ENCODE measurements around the gene GABARAPL2.
"Not testable (repeated sequence)": the region's sequence is repeated elsewhere in the genome, so short reads cannot be mapped to it uniquely, and the experiment has no call there.

The GABARAPL2 gene, protein sequence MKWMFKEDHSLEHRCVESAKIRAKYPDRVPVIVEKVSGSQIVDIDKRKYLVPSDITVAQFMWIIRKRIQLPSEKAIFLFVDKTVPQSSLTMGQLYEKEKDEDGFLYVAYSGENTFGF

DNA sequence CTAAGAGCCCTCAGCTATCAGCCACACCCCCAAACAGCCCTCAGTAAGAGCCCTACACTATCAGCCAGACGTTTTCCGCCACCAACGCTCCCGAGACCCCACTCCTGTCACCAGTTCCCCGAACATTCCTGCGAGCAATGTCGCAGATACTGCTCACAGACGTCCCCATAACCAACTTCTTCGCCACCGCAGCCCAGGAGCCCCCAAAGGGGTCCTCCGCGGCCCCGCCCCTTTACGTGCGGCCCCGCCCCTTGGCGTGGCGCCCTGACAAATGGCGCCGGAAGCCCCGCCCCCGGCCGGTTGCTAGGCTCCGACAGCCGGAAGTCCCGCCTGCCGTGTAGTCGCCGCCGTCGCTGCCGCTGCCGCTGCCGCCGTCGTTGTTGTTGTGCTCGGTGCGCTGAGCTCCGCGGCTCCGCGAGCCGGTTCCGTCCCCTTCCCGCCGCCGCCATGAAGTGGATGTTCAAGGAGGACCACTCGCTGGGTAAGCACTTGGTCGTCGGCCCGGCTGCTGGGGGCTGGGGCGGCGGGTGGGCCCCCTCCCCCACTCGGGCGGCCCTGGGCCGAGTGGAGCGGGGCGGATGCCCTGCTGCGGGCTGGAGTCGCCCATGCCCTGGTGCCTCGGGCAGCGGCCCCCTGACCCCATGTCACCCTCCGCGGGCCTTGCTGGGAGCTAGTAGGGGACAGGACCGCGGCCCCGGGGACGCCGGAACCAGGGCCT lies at the start of gene GABARAPL2:
TSS of gene GABARAPL2 (plus strand) at position 340 of the 718 bp plus-strand sequence. CDS start at position 448, 108 bp downstream.
- peak; percentile 76 to 80 for DNase-seq (ENCODE audit: low read depth in 2 of 2, low spot score in 1 of 2)

DNA sequence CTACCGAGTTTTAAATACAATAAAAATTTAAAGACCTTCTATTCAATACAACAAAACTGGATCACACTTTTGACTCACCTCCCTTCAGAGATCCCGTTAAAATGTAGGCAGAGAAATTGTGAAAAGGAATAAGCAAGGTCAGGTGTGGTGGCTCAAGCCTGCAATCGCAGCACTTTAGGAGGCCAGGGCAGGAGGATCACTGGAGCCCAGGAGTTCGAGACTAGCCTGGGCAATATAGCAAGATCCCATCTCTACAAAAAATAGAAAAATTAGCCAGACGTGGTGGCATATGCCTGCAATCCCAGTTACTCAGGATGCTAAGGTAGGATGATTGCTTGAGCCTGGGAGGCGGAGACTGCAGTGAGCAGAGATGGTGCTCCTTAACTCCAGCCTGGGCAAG lies 47.0 kb upstream of the GABARAPL2 start:
- DNase-seq (ENCODE audit: low read depth in 2 of 2, low spot score in 1 of 2) = no peak

DNA sequence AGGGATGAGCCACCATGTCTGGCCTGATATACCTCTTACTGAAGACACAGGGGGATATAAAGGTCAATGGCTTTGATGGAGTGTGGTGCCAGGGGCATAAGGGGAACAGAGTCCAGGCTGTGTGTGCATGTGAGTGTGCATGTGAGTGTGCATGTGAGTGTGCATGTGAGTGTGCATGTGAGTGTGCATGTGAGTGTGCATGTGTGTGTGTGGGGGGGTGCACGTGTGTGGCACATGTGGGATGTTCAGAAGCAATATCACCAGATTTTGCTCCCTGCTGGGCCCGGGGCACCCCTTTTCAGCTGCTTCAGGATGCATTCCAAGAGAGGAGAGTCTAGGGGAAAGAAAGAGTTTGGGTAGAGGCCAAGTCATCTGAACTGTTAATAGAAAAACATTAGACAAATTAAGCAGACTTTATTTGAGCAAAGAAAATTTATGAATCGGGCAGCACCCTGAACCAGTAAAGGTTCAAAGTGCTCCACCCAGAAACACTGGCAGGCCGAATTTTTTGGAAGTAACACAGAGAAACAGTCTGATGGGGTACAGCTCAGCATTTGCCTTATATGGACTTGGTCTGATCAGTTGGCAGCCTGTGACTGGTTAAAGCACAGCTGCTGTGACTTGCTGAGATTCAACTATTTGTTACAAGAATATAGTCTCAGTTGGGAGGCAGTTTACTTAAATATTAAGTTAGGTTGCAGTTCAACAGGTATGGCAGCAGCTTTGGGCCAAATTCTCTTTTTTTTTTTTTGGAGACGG lies 40.0 kb upstream of the GABARAPL2 start:
- DNase-seq (ENCODE audit: low read depth in 2 of 2, low spot score in 1 of 2) = no peak

DNA sequence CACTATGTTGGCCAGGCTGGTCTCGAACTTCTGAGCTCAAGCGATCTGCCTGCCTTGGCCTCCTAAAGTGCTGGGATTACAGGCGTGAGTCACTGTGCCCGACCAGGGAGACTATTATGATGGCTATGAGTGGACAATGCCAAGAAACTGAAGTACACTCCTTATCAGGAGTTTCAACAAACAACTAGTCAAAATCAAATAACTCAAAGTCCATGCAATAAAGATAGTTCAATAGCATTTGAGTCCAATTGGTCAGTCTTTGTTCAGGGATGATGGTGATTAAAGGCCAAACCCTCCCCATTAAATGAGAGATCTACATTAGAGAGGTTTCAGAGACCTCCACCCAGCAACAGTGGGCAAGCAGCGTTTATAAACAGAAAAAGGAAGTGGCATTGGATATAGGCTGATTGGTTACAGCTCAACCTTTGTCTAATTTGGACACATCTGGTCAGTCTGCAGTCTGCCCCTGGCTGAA lies 38.3 kb upstream of the GABARAPL2 start:
- no peak for DNase-seq (ENCODE audit: low read depth in 2 of 2, low spot score in 1 of 2)

DNA sequence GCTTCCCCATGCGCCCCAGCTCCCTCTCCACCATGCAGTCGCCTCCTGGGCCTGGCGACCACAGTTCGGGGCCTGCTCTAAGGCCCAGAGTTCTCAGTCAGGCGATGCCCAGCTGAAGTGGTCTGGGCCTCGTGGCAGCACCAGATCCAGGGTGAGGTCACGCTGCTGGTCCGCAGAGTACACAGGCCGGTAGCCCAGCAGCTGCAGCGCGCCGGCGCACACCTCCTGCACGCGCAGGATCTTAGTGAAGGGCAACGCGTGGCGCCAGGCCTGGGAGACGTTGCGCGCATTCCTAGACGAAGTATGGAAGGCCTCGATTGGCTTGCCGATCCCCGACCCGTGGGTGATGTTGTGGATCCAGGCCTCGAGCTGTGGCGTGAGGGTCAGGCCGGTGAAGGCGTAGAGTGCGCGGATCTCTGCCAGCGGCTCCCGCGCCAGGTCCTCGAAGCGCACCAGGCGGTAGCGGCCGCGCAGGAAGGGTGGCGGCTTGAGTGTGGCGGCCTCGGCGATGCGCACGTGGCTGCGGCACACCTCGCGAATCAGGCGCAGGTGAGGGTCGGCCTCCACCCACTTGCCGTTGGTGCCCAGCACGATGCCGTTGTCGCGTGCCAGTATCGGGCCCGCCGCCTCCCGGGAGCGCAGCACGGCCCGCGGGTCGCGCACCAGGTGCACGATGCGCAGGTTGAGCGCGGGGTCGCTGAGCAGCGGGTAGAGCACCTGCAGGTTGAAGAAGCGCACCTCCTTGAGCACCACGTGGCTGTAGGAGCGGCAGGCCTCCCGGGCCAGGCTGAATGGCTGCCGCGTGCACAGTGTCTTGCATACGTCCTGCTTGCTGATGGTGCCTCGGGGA lies 36.9 kb upstream of the GABARAPL2 start:
- DNase-seq (ENCODE audit: low read depth in 2 of 2, low spot score in 1 of 2) = no peak

DNA sequence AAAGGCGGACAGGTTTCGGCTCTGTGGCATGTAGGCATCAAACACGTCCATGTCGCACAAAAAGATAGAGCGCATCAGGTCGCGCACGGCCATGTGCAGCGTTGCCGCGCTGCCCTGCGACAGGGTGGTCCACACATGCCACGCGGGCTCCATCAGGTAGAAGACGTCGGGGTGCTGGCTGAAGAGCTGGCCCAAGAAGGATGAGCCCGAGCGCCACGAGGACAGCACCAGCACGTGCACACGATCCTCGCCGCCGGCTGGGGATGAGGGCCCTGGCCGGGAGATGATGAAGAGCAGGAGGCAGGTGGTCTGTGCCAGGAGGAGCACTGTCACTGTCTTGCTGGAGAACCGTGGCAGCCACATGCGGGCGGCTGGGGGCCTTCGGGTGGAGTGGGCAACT lies 36.2 kb upstream of the GABARAPL2 start:
- no peak for DNase-seq (ENCODE audit: low read depth in 2 of 2, low spot score in 1 of 2)

DNA sequence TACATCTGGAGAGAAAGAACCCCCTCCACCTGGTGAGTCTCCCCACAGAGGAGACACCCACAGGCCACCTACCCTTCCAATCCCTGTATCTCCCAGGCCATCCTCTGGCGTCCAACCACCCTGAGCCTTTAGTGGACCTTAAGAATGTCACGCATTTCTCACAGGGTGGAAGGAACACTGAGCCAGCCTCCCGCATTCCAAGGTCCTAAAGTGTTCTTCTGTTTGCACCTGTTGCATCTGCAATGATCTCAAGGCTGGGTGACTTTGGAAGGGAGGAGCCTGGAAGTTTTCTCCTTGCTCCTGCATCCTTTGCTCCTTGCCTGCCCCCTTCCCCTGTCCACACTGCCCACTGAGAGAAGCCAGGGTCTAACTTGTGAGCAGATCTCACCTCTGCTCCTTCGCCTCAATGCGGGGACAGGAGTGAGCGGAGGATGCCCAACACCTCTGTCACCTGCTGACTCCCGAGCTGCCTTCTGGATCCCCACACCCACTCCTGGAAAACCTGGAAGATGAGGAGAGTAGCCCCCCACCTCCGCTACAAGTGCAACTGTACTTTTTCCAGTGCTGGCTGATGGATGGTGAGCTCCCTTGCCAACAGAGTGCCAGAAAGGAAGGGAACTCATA lies 33.9 kb upstream of the GABARAPL2 start:
- DNase-seq (ENCODE audit: low read depth in 2 of 2, low spot score in 1 of 2) = no peak

DNA sequence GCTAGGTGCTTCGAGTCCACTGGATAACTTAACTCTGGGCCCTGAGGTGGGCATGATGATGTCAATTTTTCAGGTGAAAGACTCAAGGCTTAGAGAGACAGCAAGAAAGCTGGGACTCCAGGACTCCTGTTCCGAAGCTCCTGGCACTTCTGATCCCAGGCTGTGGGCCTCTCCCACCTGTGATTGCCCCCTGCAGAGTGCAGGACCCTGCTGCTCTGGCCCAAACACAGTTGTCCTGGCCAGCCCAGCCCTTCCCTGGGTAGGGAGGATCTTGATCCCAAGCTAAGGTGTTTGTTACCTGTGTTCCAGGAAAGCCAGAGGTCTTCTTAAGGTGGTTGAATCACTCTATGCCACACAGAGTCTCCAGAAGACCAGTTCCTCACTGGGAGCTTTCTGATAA lies 33.4 kb upstream of the GABARAPL2 start:
- DNase-seq (ENCODE audit: low read depth in 2 of 2, low spot score in 1 of 2) = no peak

DNA sequence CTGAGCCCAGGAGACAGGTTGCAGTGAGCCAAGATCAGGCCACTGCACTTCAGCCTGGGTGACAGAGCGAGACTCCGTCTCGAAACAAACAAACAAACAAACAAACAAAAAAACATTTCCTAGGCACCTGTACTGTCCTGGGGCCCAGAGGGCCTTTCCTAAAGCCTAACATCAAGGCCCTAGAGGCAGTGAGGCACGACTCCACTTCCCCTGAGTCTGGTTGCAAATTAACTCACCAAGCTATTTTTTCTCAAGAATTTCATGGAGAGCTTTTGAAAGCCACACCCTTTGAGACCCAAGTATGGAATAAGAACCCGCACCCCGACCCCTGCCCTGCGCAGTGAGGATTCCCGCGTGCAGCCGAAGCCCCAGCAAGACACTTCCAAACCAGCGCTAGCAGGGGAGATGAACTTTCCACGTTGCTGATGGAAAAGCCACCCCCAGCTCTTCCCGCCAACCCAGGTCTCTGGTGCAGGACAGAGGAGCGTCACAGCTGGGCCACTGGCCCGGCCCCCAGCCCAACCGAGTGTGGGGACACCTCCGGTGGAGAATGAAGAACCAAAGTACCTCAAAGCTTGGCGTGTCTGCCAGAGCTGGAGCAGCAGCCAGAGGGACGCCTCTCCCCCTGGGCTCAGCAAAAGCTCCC lies 31.5 kb upstream of the GABARAPL2 start:
- DNase-seq (ENCODE audit: low read depth in 2 of 2, low spot score in 1 of 2) = no peak

DNA sequence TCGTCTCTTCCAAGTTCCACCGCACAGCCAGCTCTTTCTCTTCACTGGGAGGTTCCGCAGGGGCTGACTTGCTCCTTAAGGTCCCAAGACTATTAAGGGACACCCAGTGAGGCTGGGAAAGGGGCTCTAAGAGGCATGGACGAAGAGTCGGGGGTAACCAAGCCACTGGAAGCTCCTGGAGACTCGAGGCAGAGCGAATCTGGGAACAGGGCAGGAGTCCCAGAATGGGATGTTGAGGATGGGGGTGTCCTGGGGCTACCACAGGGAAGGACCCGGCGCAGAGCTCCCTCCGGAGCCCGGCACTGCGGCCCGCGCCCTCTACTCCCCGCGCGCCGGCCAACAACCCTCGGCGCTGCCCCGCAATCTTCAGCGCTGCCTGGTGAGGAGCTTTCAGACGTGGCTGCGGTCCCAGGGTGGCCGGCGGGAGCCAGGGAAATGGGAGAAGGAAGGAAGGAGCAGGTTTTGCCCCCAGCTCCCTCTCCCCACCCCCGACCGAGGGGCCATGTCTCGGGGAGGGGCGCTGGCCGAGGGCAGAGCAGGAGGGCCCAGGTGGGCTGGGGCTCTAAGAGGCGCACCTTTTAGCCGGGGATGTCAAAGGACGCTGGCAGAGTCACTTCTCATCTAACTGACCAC lies 30.9 kb upstream of the GABARAPL2 start:
- no peak for DNase-seq (ENCODE audit: low read depth in 2 of 2, low spot score in 1 of 2)

DNA sequence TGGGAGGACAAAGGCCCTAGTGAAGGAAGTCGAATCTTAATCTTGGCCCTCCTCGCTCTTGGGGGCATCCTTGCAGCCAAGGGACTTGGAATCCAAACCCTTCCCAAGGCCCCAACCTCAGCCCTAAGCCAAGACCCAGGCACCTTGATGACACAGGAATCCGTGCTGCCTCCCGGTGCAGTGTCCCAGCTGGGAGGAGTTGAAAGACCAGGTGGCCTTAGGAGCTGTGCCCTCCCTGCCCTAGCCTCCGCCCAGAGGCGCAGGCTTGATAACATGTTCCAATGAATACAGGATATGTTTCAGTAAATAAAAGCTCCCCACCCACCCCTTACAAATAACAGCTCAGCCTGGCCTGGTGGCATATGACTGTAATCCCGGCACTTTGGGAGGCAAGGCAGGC lies 30.3 kb upstream of the GABARAPL2 start, which contains the start of gene CHST5:
TSS of gene CHST5 (minus strand) at position 208 of the 400 bp plus-strand sequence. CDS start 5,724 bp downstream, outside the sequence.
- no peak for DNase-seq (ENCODE audit: low read depth in 2 of 2, low spot score in 1 of 2)

DNA sequence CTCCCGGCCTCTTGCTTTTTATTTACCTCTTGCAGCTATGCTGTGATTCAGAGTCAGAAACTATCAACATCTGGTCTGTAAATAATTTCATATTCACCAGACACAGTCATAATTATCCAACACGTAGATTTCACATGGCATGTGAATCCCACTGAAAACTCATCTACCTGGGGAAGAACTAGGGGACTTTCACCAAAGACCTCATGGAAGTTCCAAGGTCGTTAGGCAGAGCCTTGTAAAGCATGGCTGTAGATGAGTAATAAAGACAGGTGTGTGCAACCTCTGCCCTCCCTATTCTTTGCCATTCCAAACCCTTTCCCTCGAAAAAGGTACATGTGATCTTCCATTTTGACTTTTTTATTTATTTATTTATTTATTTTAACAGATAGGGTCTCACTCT lies 28.4 kb upstream of the GABARAPL2 start:
- no peak for DNase-seq (ENCODE audit: low read depth in 2 of 2, low spot score in 1 of 2)

DNA sequence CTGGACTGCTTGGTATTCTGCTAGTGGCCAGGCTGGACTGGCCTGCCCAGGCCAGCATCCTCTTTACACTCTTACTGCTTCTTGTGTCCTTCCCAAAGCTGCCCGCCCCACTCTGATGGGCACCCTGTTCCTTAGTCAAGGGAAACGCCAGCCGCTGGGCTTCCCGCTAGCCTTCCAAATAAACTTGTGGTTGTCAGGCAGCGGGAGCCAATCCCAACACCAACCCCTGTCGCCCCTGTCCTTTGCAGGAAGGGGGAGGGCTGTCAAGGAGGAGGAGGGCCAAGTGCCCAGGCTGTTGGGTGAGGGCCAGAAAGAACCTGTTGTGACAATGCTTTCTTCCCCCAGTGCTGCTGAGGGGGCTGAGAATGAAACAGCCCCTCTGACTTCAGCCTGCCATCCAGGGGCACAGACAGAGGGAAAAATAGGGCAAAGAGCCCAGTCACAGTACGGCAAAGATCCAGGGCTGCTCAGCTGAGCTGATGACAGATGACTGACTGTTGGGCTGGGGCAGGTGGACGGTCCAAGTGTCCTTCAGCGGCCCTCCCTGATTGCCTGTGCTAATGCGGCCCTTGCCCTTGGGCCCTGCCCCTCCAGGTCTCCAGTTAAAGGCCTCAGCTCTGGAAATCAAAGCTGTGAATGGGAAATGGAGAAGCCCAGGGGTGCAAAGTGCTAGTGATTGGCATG lies 27.2 kb upstream of the GABARAPL2 start:
- not testable (repeated sequence) for DNase-seq (ENCODE audit: low read depth in 2 of 2, low spot score in 1 of 2)

DNA sequence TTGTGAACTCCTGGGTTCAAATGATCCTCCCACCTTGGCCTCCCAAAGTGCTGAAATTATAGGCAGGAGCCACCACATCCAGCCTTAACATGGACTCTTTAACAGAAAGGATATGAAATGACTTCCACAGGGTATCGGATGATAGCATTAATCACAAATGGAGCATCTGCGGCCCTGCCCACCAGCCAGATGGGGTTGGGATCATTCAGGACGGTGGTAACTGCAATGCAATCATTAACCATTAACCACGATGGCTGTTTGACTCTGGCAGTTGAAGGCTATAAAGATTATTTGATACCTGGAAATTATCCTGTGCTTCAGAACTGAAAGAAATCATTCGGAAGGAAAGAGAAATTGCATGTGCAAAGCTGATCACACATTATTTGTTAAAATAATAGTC lies 24.9 kb upstream of the GABARAPL2 start:
- no peak for DNase-seq (ENCODE audit: low read depth in 2 of 2, low spot score in 1 of 2)

DNA sequence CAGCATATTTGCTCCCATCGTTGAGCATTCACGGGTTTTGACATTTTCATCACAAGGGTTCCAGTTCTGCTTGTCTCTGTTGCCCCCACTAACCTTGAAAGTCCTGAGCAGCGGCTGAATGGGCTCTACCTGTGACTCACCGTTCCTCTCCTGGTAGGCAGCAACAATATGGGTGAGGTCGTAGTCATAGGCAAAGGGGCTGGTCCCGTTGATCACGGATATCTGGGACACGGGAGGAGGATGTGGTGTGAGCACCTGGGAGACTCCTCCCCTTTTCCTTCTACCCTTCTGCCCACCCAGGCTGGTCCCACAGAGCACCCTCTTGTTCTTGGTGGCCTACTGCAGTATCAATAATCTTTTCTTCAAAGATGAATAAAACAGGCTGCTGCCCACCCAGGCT lies 23.7 kb upstream of the GABARAPL2 start:
- DNase-seq (ENCODE audit: low read depth in 2 of 2, low spot score in 1 of 2) = not testable (repeated sequence)

DNA sequence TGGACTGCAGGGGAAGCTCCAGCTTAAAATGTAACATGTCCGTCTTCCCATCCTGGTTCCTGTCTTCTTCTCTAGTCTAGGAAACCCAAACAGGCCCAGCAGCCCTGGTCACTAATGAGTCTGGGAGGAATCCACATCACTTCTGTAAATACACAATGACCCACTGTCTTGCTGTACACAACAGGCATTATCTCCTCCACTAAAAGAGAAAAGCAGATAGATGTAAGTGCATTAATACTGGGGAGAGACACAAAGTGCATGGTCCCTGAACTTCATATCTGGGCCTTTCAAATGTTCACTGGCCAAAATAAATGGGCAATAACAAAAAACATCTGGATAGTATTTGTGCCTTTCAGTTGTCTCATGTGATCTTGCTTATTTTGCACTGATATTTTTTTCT lies 20.3 kb upstream of the GABARAPL2 start:
- DNase-seq (ENCODE audit: low read depth in 2 of 2, low spot score in 1 of 2) = not testable (repeated sequence)

DNA sequence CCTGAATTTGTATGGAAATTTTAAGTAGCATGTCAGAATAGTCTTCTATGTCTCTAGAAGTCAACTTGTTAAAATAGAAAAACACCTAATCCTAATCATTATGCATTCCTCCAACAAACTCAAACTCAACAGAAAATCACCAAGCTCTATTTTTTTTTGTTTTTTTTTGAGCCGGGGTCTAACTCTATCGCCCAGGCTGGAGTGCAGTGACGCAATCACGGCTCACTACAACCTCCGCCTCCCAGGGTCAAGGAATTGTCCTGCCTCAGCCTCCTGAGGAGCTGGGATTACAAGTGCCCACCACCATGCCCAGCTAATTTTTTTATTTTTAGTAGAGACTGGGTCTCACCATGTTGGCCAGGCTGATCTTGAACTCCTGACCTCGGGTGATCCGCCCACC lies 19.9 kb upstream of the GABARAPL2 start:
- DNase-seq (ENCODE audit: low read depth in 2 of 2, low spot score in 1 of 2) = no peak

DNA sequence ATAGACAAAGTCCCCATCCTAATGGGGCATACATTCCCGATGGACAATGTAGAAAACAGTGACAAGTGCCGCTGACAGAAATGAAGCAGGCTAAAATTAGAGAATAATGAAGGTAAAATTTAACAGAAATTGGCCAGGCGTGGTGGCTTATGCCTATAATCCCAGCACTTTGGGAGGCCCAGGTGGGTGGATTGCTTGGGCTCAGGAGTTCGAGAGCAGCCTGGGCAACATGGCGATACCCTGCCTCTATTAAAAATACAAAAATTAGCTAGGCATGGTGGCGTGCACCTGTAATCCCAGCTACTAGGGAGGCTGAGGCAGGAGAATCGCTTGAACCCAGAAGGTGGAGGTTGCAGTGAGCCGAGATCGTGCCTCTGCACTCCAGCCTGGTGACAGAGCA lies 17.7 kb upstream of the GABARAPL2 start:
- DNase-seq (ENCODE audit: low read depth in 2 of 2, low spot score in 1 of 2) = not testable (repeated sequence)

DNA sequence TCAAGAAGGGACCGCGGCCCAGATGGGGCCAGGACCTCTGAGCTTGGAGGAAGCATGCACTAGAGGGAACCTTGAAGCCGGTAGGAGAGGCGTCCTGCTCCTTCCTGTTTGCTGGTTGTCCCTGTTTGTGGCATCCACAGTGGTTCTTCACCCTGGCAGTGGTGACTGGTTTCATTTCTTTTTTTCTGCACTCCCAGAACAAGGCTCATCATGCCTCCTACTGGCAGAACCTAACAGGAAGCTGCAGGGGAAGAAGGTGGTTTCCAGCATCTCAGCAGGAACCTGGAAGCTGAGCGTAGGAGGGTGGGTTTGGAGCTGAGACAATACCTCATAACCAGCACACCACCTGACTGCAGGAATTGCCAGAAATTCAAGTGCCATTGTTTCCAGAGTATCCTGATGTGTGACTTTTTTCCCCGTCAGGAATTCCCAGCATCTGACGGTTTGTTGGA lies 15.9 kb upstream of the GABARAPL2 start:
- no peak for DNase-seq (ENCODE audit: low read depth in 2 of 2, low spot score in 1 of 2)

Data from stimulated activated CD8-positive, alpha-beta memory T cell treated with anti-CD3 and anti-CD28 coated beads, Interleukin-4, amount 100 ng/mL, for 4 hours (primary cell).